Testis (tissue), 2 donors: ENCODE results near the gene IPP.

Source experiments
- POLR2A ChIP-seq: fragments of 450-650 bp; IDR thresholded peaks from one replicate; pipeline ENCODE4 v1.6.1; 2017; ENCODE audit warnings: antibody characterized with exemption, mild to moderate bottlenecking, moderate library complexity
- TF ChIP-seq, protein P1 (sequence below), 3 experiments: fragments of 450-650 bp in 2 of 3; fragments of 200-600 bp in 1 of 3; sonication (generic) in 1 of 3; IDR thresholded peaks; one replicate each; pipeline ENCODE4 v1.5.1; 2016 to 2019; ENCODE audit warnings: antibody characterized with exemption in 3 of 3, mild to moderate bottlenecking in 2 of 3, moderate library complexity in 1 of 3

DNA sequence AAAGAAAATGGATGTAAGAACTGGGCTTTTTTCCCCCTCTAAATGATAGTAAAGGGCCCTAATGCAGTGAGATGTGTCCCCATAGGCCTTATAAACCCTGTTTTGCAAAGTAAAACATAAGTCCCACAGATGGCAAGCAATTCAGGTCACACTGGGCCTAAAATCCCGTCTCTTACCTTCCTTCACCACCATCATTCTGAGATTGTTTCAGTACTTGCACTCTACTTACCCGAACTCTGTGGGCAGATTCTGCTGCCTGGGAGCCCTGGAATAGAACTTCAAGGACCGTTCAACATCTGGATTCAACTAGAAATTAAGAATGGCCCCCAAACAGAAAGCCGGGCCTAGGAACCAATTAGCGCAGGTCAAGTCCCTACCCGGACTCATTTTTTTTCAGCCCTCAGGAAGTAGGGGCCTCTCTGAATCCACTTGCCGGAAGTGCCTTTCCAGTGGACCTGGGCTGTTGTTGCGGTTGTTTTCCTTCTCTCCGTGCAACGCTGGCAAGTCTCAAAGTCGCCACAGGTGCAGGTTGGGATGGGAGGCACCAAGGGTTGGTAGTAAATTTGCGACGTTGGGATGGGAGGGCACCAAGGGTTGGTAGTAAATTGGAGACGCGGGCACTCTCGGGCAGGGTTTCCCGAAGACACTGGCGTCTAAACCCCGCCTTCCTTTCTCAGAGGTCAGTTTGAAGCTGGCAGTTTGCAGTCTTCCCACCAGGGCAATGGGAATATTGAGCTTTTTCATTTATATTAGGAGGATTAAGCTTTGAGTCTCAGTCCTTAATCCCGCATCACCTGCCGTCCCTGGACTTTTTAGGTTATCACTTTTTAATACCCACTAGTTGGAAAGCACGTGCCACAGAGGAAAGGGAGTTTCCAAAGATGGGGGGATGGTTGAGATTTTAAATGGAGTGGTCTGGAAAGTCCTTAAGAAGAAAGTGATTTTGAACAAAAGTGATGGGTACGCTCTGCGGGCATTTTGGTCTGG is 62.4 kb downstream of the IPP start, which contains the start of gene TMEM69:
- TF ChIP-seq, protein P1, sequence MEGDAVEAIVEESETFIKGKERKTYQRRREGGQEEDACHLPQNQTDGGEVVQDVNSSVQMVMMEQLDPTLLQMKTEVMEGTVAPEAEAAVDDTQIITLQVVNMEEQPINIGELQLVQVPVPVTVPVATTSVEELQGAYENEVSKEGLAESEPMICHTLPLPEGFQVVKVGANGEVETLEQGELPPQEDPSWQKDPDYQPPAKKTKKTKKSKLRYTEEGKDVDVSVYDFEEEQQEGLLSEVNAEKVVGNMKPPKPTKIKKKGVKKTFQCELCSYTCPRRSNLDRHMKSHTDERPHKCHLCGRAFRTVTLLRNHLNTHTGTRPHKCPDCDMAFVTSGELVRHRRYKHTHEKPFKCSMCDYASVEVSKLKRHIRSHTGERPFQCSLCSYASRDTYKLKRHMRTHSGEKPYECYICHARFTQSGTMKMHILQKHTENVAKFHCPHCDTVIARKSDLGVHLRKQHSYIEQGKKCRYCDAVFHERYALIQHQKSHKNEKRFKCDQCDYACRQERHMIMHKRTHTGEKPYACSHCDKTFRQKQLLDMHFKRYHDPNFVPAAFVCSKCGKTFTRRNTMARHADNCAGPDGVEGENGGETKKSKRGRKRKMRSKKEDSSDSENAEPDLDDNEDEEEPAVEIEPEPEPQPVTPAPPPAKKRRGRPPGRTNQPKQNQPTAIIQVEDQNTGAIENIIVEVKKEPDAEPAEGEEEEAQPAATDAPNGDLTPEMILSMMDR (IDR thresholded peaks at IDR 0.05), result no peak
- TF ChIP-seq POLR2A, result no peak
